ENCODE data around the gene MTFR1L.

GRCh38 chr1:25832336-25833037 is 12.7 kb downstream of the MTFR1L start:
- no peak for TF ChIP-seq CTCF (IDR thresholded peaks at IDR 0.05)
- TF ChIP-seq POLR2A (IDR thresholded peaks at IDR 0.05), result no peak
- no peak for TF ChIP-seq POLR2AphosphoS5 (IDR thresholded peaks at IDR 0.05; ENCODE audit: insufficient read depth in 1 of 2, low read depth in 1 of 2)

Data from vagina (tissue), 2 donors.